Effector CD4-positive, alpha-beta T cell (primary cell): ENCODE data around the gene ANKRD65.

ENCODE experiments used
- DNase-seq: peaks from one replicate; pipeline ENCODE4 v3.0.0-alpha.2; 2020

Gene ANKRD65

GRCh38 chr1:1441002-1441888, 20.2 kb upstream of the ANKRD65 start:
- DNase-seq: peak; percentile 36

GRCh38 chr1:1440262-1441001, 19.4 kb upstream of the ANKRD65 start:
- DNase-seq: no peak

- DNase-seq: no peak
Measured at GRCh38 chr1:1439546-1440261, 18.6 kb upstream of the ANKRD65 start.

GRCh38 chr1:1438531-1439381, 17.7 kb upstream of the ANKRD65 start:
- no peak for DNase-seq

GRCh38 chr1:1437904-1438376, 16.9 kb upstream of the ANKRD65 start:
- no peak for DNase-seq

GRCh38 chr1:1437033-1437903, 16.2 kb upstream of the ANKRD65 start:
- no peak for DNase-seq

GRCh38 chr1:1436630-1437032, 15.6 kb upstream of the ANKRD65 start:
- no peak for DNase-seq

- no peak for DNase-seq
Measured at GRCh38 chr1:1435911-1436629, 15.0 kb upstream of the ANKRD65 start.

GRCh38 chr1:1435106-1435903, 14.2 kb upstream of the ANKRD65 start, which contains the start of gene VWA1:
VWA1 (plus strand) TSS chr1:1435690; CDS start chr1:1435749, 59 bp downstream.
- no peak for DNase-seq

- DNase-seq: no peak
Measured at GRCh38 chr1:1434824-1435105, 13.7 kb upstream of the ANKRD65 start.

- DNase-seq: no peak
Measured at GRCh38 chr1:1434131-1434823, 13.2 kb upstream of the ANKRD65 start.

GRCh38 chr1:1433804-1434130, 12.7 kb upstream of the ANKRD65 start:
- no peak for DNase-seq

- no peak for DNase-seq
Measured at GRCh38 chr1:1432951-1433803, 12.1 kb upstream of the ANKRD65 start.

- no peak for DNase-seq
Measured at GRCh38 chr1:1432274-1432950, 11.3 kb upstream of the ANKRD65 start.

- no peak for DNase-seq
Measured at GRCh38 chr1:1431845-1432273, 10.8 kb upstream of the ANKRD65 start.

- DNase-seq: no peak
Measured at GRCh38 chr1:1430992-1431844, 10.1 kb upstream of the ANKRD65 start.
